PFSK-1 (cell line): Measurements from ENCODE around the gene TMUB1.

Source experiments
- FOXP2 ChIP-seq: optimal IDR thresholded peaks from 2 replicates; pipeline ENCODE3; 2011; ENCODE audit warnings: borderline replicate concordance, control low read depth, inconsistent platforms; ENCODE audit not compliant: insufficient read depth; ENCODE audit errors: extremely low read length, extremely low read depth
- POLR2AphosphoS5 ChIP-seq: IDR thresholded peaks from 2 replicates; pipeline ENCODE4 v1.6.1; 2012; ENCODE audit warnings: low read depth, mild to moderate bottlenecking, control low read depth, low read length, moderate library complexity
- SIN3A ChIP-seq: IDR thresholded peaks from 2 replicates; pipeline ENCODE4 v1.6.1; 2012; ENCODE audit warnings: mild to moderate bottlenecking, low read length, moderate library complexity, borderline replicate concordance; ENCODE audit not compliant: insufficient read depth
- TAF1 ChIP-seq: IDR thresholded peaks from 2 replicates; pipeline ENCODE4 v1.6.1; 2012; ENCODE audit warnings: low read length, control low read depth, borderline replicate concordance; ENCODE audit not compliant: insufficient read depth
- TF ChIP-seq, protein P1 (sequence below), 2 experiments: IDR thresholded peaks; 2 replicates each; pipeline versions ENCODE4 v1.6.1 to v1.8.0; 2011 to 2012; ENCODE audit warnings: low read depth in 2 of 2, low read length in 2 of 2, control low read depth in 1 of 2, inconsistent platforms in 1 of 2, mild to moderate bottlenecking in 1 of 2, moderate library complexity in 1 of 2; ENCODE audit not compliant: insufficient read depth in 1 of 2

TMUB1 gene

GRCh38 chr7:151080522-151081169, 2.6 kb downstream of the TMUB1 start, which contains the start of gene FASTK:
TSS of gene FASTK (minus strand) at chr7:151080809. CDS start at chr7:151080766, 43 bp downstream.
- TF ChIP-seq POLR2AphosphoS5 (peak; percentile 84), SIN3A (no peak; the same call in 1 of the 2 replicates), TAF1 (peak; percentile 90; the same call in 1 of the 2 replicates)
- TF ChIP-seq, protein P1, sequence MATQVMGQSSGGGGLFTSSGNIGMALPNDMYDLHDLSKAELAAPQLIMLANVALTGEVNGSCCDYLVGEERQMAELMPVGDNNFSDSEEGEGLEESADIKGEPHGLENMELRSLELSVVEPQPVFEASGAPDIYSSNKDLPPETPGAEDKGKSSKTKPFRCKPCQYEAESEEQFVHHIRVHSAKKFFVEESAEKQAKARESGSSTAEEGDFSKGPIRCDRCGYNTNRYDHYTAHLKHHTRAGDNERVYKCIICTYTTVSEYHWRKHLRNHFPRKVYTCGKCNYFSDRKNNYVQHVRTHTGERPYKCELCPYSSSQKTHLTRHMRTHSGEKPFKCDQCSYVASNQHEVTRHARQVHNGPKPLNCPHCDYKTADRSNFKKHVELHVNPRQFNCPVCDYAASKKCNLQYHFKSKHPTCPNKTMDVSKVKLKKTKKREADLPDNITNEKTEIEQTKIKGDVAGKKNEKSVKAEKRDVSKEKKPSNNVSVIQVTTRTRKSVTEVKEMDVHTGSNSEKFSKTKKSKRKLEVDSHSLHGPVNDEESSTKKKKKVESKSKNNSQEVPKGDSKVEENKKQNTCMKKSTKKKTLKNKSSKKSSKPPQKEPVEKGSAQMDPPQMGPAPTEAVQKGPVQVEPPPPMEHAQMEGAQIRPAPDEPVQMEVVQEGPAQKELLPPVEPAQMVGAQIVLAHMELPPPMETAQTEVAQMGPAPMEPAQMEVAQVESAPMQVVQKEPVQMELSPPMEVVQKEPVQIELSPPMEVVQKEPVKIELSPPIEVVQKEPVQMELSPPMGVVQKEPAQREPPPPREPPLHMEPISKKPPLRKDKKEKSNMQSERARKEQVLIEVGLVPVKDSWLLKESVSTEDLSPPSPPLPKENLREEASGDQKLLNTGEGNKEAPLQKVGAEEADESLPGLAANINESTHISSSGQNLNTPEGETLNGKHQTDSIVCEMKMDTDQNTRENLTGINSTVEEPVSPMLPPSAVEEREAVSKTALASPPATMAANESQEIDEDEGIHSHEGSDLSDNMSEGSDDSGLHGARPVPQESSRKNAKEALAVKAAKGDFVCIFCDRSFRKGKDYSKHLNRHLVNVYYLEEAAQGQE (IDR thresholded peaks at IDR 0.05; ENCODE audit: insufficient read depth in 1 of 2, low read depth in 2 of 2, low read length in 2 of 2), result no peak

- no peak; the same call in 1 of the 2 replicates for TF ChIP-seq TAF1
- no peak for TF ChIP-seq FOXP2
- TF ChIP-seq, protein P1 (IDR thresholded peaks at IDR 0.05; ENCODE audit: insufficient read depth in 1 of 2, low read depth in 2 of 2, low read length in 2 of 2), result no peak
- peak; percentile 41; the same call in 1 of the 2 replicates for TF ChIP-seq SIN3A
- no peak for TF ChIP-seq POLR2AphosphoS5
Observed at GRCh38 chr7:151080067-151080521, 3.2 kb downstream of the TMUB1 start.

DNA sequence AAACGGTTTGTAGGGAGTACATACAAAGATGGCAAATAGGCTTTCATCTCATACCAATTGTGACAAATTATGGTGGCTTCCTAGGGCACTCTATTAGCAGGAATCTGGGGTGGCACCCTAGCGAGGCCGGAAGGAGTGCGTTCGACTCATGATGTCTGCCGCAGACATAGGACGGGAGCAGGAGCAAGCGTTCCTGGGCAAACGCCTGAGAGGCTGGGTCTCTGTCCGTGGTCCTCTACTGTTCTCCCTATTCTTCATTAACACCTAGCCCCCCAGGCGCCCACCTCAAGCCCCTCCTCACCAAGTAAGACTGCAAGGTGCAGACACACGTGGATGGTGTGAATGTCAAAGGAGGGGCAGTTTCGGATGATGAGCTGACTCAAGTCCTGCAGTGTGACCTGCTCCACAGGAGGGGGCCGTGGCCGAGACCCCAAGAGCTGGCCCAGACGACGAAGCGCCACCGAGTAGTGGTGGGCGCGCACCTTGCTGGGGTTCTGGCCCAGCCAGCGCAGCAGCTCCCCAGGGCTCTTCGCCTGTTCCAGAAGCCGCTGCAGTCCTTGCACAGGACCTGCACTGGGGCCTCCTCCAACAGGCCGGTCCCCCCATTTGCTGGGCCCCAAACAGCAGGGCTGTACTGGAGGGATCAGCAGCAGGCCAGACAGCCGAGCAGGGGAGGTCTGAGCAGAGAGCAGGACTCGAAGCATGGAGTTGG, 3.9 kb downstream of the TMUB1 start:
- TF ChIP-seq POLR2AphosphoS5, result no peak; the same call in 1 of the 2 replicates
- TF ChIP-seq, protein P1 (IDR thresholded peaks at IDR 0.05; ENCODE audit: insufficient read depth in 1 of 2, low read depth in 2 of 2, low read length in 2 of 2), result no peak
- TF ChIP-seq SIN3A, result no peak
- TF ChIP-seq TAF1, result no peak
- TF ChIP-seq FOXP2, result no peak

- TF ChIP-seq FOXP2 (no peak), TAF1 (no peak), SIN3A (no peak), POLR2AphosphoS5 (no peak; the same call in none of the 2 replicates)
- TF ChIP-seq, protein P1 (IDR thresholded peaks at IDR 0.05; ENCODE audit: insufficient read depth in 1 of 2, low read depth in 2 of 2, low read length in 2 of 2), result no peak
Observed at GRCh38 chr7:151078233-151079040, 4.9 kb downstream of the TMUB1 start.
